Measurements from ENCODE around the gene SPOCD1. TPM values are rescaled to one million over a fixed set of nuclear protein-coding genes. Genes with fewer than 3 reads are reported as not detected.

Gene SPOCD1
- total and polyA plus RNA-seq, 12 donors, result 0.09 to 2.4 (median 0.61) TPM

- TF ChIP-seq POLR2A (IDR thresholded peaks at IDR 0.05), result no peak
- TF ChIP-seq CTCF (IDR thresholded peaks at IDR 0.05), result no peak
- Histone ChIP-seq H3K36me3 (replicated peaks in 1 of 2) (no peaks in the 10 kb centered on the region), H3K4me1 (replicated peaks in 1 of 2) (peaks cover 0 to 5% of the 10 kb centered on the region in 2 donors), H3K27ac (no peak overlapping the region), H3K27me3 (no peaks in the 10 kb centered on the region), H3K9me3 (replicated peaks in 1 of 3) (no peaks in the 10 kb centered on the region), H3K4me3 (no peak overlapping the region)
- no peak for DNase-seq
- intact Hi-C loops (cut with DNase I), result no loop called here
- WGBS, 4 donors, result 84 to 96% (median 89%) methylated on average over 5 to 32 of the region's 32 CpGs
Measured at GRCh38 chr1:31742462-31743212, 73.2 kb downstream of the SPOCD1 start.

Small RNA genes within 50 kb of the gene (microRNA-seq; reads per million reads assigned to microRNA genes)
- 0 reads per million in 3 donors for gene MIR4254

Small RNA genes within 50 kb of the gene (small RNA-seq; reads per million reads assigned to genes)
- 0 reads per million in 2 donors for gene MIR4254

Other genes starting within 250 kb of the SPOCD1 start
- 100 to 1,000 TPM in 4 of 9 donors, 10 to 100 TPM in 5; 31.7 to 294 (median 90.2) TPM for gene TINAGL1, start 239.5 kb downstream of the SPOCD1 start, total RNA-seq
- gene TINAGL1, start 239.5 kb downstream of the SPOCD1 start, polyA plus RNA-seq, result 100 to 1,000 TPM in 1 of 3 donors, 10 to 100 TPM in 2; 22.7 to 146 (median 89.5) TPM
- 1 to 10 TPM in 2 of 9 donors, under 1 TPM in 2, not detected in 5; 0.11 to 2.8 (median 1.3) TPM for gene HCRTR1, start 198.3 kb downstream of the SPOCD1 start, total RNA-seq
- 1 to 10 TPM in 1 of 3 donors, under 1 TPM in 2; 0.18 to 3.5 (median 0.67) TPM for gene HCRTR1, start 198.3 kb downstream of the SPOCD1 start, polyA plus RNA-seq
- gene PEF1, start 171.1 kb downstream of the SPOCD1 start, total RNA-seq, result 100 to 1,000 TPM in 2 of 9 donors, 10 to 100 TPM in 7; 71.1 to 132 (median 87.8) TPM
- 10 to 100 TPM; 58.2 to 87.1 (median 68.9) TPM for gene PEF1, start 171.1 kb downstream of the SPOCD1 start, polyA plus RNA-seq
- 10 to 100 TPM; 16.9 to 41.2 (median 26.3) TPM for gene COL16A1, start 112.0 kb downstream of the SPOCD1 start, total RNA-seq
- gene COL16A1, start 112.0 kb downstream of the SPOCD1 start, polyA plus RNA-seq, result 100 to 1,000 TPM in 1 of 3 donors, 10 to 100 TPM in 1, 1 to 10 TPM in 1; 6.1 to 129 (median 49.8) TPM
- gene ADGRB2, start 51.7 kb downstream of the SPOCD1 start, total RNA-seq, result 10 to 100 TPM in 1 of 9 donors, 1 to 10 TPM in 8; 2.2 to 15.1 (median 4.6) TPM
- gene ADGRB2, start 51.7 kb downstream of the SPOCD1 start, polyA plus RNA-seq, result 10 to 100 TPM in 1 of 3 donors, 1 to 10 TPM in 2; 1.8 to 57.3 (median 9.2) TPM
- 100 to 1,000 TPM in 7 of 9 donors, 10 to 100 TPM in 2; 75.9 to 268 (median 180) TPM for gene PTP4A2, start 122.3 kb upstream of the SPOCD1 start, total RNA-seq
- 100 to 1,000 TPM in 1 of 3 donors, 10 to 100 TPM in 2; 51.8 to 371 (median 56.2) TPM for gene PTP4A2, start 122.3 kb upstream of the SPOCD1 start, polyA plus RNA-seq
- gene KHDRBS1, start 197.8 kb upstream of the SPOCD1 start, total RNA-seq, result 100 to 1,000 TPM in 1 of 9 donors, 10 to 100 TPM in 8; 50.1 to 108 (median 77.1) TPM
- gene KHDRBS1, start 197.8 kb upstream of the SPOCD1 start, polyA plus RNA-seq, result 10 to 100 TPM; 37.3 to 88.2 (median 43.7) TPM

Data from adrenal gland (tissue), 12 donors.